Smooth muscle cell (in vitro differentiated cells): ENCODE data around the gene OARD1. TPM values are rescaled to one million over a fixed set of nuclear protein-coding genes. Genes with fewer than 3 reads are reported as not detected.

Experiments used
- DNase-seq: peaks from one replicate; lab custom pipeline; 2025; ENCODE audit not compliant: unreplicated experiment; lab: John Stamatoyannopoulos, UW
- H2AFZ ChIP-seq: fragments of 200-600 bp; sonication (generic); 2 replicates; pipeline ENCODE4 v1.6.0; 2016; ENCODE audit warnings: antibody characterized with exemption, low read depth, mild to moderate bottlenecking
- H3F3A ChIP-seq: fragments of 200-600 bp; sonication (generic); 2 replicates; pipeline ENCODE4 v1.6.0; 2017; ENCODE audit warnings: antibody characterized with exemption, low read depth
- H3K27ac ChIP-seq: fragments of 200-600 bp; sonication (generic); 2 replicates; pipeline ENCODE4 v1.5.1; 2016; ENCODE audit warnings: low read depth, mild to moderate bottlenecking
- H3K27me3 ChIP-seq: fragments of 200-600 bp; sonication (generic); 2 replicates; pipeline ENCODE4 v1.6.1; 2016; ENCODE audit warnings: low read depth, mild to moderate bottlenecking
- H3K36me3 ChIP-seq: fragments of 200-600 bp; sonication (generic); 2 replicates; pipeline ENCODE4 v1.5.1; 2016; ENCODE audit warnings: low read depth
- H3K4me1 ChIP-seq: fragments of 200-600 bp; sonication (generic); 2 replicates; pipeline ENCODE4 v1.5.1; 2016; ENCODE audit warnings: low read depth
- H3K4me2 ChIP-seq: fragments of 200-600 bp; sonication (generic); 2 replicates; pipeline ENCODE4 v1.6.0; 2016; ENCODE audit warnings: mild to moderate bottlenecking
- H3K4me3 ChIP-seq: fragments of 200-600 bp; sonication (generic); 2 replicates; pipeline ENCODE4 v1.5.1; 2016; ENCODE audit warnings: mild to moderate bottlenecking
- H3K79me2 ChIP-seq: fragments of 200-600 bp; sonication (generic); 2 replicates; pipeline ENCODE4 v1.6.0; 2016; ENCODE audit warnings: low read depth, mild to moderate bottlenecking
- H3K9ac ChIP-seq: fragments of 200-600 bp; sonication (generic); 2 replicates; pipeline ENCODE4 v1.6.0; 2016; ENCODE audit warnings: low read depth
- H3K9me3 ChIP-seq: fragments of 200-600 bp; sonication (generic); replicated peaks from 2 replicates; pipeline ENCODE4 v1.5.1; 2016; ENCODE audit warnings: low read depth
- H4K20me1 ChIP-seq: fragments of 200-600 bp; sonication (generic); 2 replicates; pipeline ENCODE4 v1.6.0; 2016; ENCODE audit warnings: low read depth
- CTCF ChIP-seq: fragments of 200-600 bp; sonication (generic); IDR thresholded peaks from 2 replicates; pipeline ENCODE4 v1.5.1; 2017; ENCODE audit warnings: borderline replicate concordance, mild to moderate bottlenecking, antibody characterized with exemption; ENCODE audit not compliant: insufficient read depth, poor library complexity, severe bottlenecking
- WGBS: methylation state at CpG from one replicate; pipeline ENCODE4 v1.1.7; 2016; ENCODE audit warnings: low lambda C conversion rate; 5-methylcytosine and 5-hydroxymethylcytosine counted together
- polyA plus RNA-seq: library from polyadenylated mRNA; unstranded; fragments of >200 nt; fragmentation: Nextera tagmentation; extraction: Ambion mirVana; gene quantifications from 2 replicates; pipeline ENCODE4 v1.2.1, GENCODE V29; 2016
- total RNA-seq: library from RNA; depleted of rRNA; stranded (reverse); fragments of >200 nt; gene quantifications from 2 replicates; pipeline ENCODE4 v1.2.3, GENCODE V29; 2014

Gene OARD1
- total and polyA plus RNA-seq, 2 experiments from 2014 or later = 15.0 to 21.2 TPM

GRCh38 chr6:41062056-41062455 lies 10.1 kb downstream of the OARD1 start:
- no peak for TF ChIP-seq CTCF
- H4K20me1 ChIP-seq = no peaks in the 10 kb centered on the region
- H3K79me2 ChIP-seq = no peaks in the 10 kb centered on the region
- peaks cover 3% of the 10 kb centered on the region for H3K4me1 ChIP-seq
- H3K27ac ChIP-seq = no peak overlapping the region
- H3K4me3 ChIP-seq = no peak overlapping the region
- peaks cover 5% of the 10 kb centered on the region for H3F3A ChIP-seq
- H3K36me3 ChIP-seq = no peaks in the 10 kb centered on the region
- no peak overlapping the region for H2AFZ ChIP-seq
- H3K27me3 ChIP-seq = no peaks in the 10 kb centered on the region
- DNase-seq = no peak
- 82% methylated on average over 1 of the region's 1 CpG for WGBS
- no peak overlapping the region for H3K9ac ChIP-seq
- no peak overlapping the region for H3K4me2 ChIP-seq
- H3K9me3 ChIP-seq = no peaks in the 10 kb centered on the region

- H3K27me3 ChIP-seq = no peaks in the 10 kb centered on the region
- WGBS = 95% methylated on average over 13 of the region's 13 CpGs
- H3K9me3 ChIP-seq = no peaks in the 10 kb centered on the region
- H3K9ac ChIP-seq = no peak overlapping the region
- no peaks in the 10 kb centered on the region for H4K20me1 ChIP-seq
- TF ChIP-seq CTCF = no peak
- peaks cover 3% of the 10 kb centered on the region for H3K4me1 ChIP-seq
- no peak for DNase-seq
- H2AFZ ChIP-seq = no peak overlapping the region
- H3K4me3 ChIP-seq = no peak overlapping the region
- no peak overlapping the region for H3K27ac ChIP-seq
- peaks cover 5% of the 10 kb centered on the region for H3F3A ChIP-seq
- H3K79me2 ChIP-seq = no peaks in the 10 kb centered on the region
- no peak overlapping the region for H3K4me2 ChIP-seq
- H3K36me3 ChIP-seq = no peaks in the 10 kb centered on the region
These were observed 10.9 kb downstream of the OARD1 start for GRCh38 chr6:41061196-41061726.

- Histone ChIP-seq H3K36me3 (no peaks in the 10 kb centered on the region), H3K4me1 (peaks cover 3% of the 10 kb centered on the region), H3K9me3 (no peaks in the 10 kb centered on the region), H3K27ac (no peak overlapping the region), H4K20me1 (no peaks in the 10 kb centered on the region), H3K9ac (no peak overlapping the region), H3K27me3 (no peaks in the 10 kb centered on the region), H3K79me2 (no peaks in the 10 kb centered on the region), H3K4me3 (no peak overlapping the region), H2AFZ (no peak overlapping the region), H3F3A (peaks cover 5% of the 10 kb centered on the region), H3K4me2 (no peak overlapping the region)
- no peak for DNase-seq
- TF ChIP-seq CTCF = no peak
- 79% methylated on average over 1 of the region's 1 CpG for WGBS
These were observed 12.6 kb downstream of the OARD1 start for GRCh38 chr6:41059556-41059955.

GRCh38 chr6:41058783-41059181 lies 13.4 kb downstream of the OARD1 start:
- no peaks in the 10 kb centered on the region for H3K79me2 ChIP-seq
- no peak overlapping the region for H3K4me2 ChIP-seq
- no peaks in the 10 kb centered on the region for H3K36me3 ChIP-seq
- no peak overlapping the region for H2AFZ ChIP-seq
- H3K27ac ChIP-seq = no peak overlapping the region
- no peaks in the 10 kb centered on the region for H3K9me3 ChIP-seq
- 74% methylated on average over 2 of the region's 2 CpGs for WGBS
- H4K20me1 ChIP-seq = no peaks in the 10 kb centered on the region
- DNase-seq = no peak
- H3K27me3 ChIP-seq = no peaks in the 10 kb centered on the region
- H3K4me3 ChIP-seq = no peak overlapping the region
- no peaks in the 10 kb centered on the region for H3F3A ChIP-seq
- peaks cover 1% of the 10 kb centered on the region for H3K4me1 ChIP-seq
- H3K9ac ChIP-seq = no peak overlapping the region
- TF ChIP-seq CTCF = no peak
